HepG2 (cell line): ENCODE data around the gene LYPD4. TPM values are rescaled to one million over a fixed set of nuclear protein-coding genes. Genes with fewer than 3 reads are reported as not detected.

ENCODE experiments used
- BRD4 ChIP-seq: sonication (generic); formaldehyde crosslinking; IDR thresholded peaks from 2 replicates; pipeline ENCODE4 v1.4.0; 2020; ENCODE audit warnings: missing genetic modification reagents
- ERF ChIP-seq: IDR thresholded peaks from 2 replicates; pipeline ENCODE4 v1.6.1; 2018; ENCODE audit warnings: missing biosample characterization, missing genetic modification reagents
- ETV6 ChIP-seq: sonication (generic); formaldehyde crosslinking; conservative IDR thresholded peaks from 2 replicates; pipeline ENCODE4 v1.4.0; 2020; ENCODE audit warnings: missing genetic modification reagents
- GATAD2A ChIP-seq: IDR thresholded peaks from 2 replicates; pipeline ENCODE4 v1.6.1; 2016
- GZF1 ChIP-seq: sonication (generic); formaldehyde crosslinking; IDR thresholded peaks from 2 replicates; pipeline ENCODE4 v1.5.1; 2020; ENCODE audit warnings: mild to moderate bottlenecking, missing genetic modification reagents
- HMGXB4 ChIP-seq, 2 experiments: sonication (generic) in 1 of 2; formaldehyde crosslinking in 1 of 2; IDR thresholded peaks; 2 replicates each; pipeline versions ENCODE4 v1.4.0 to v1.6.1; 2018 to 2020; ENCODE audit warnings: missing genetic modification reagents in 2 of 2, borderline replicate concordance in 1 of 2, low read depth in 1 of 2, mild to moderate bottlenecking in 1 of 2, missing biosample characterization in 1 of 2
- IRF9 ChIP-seq: sonication (generic); formaldehyde crosslinking; IDR thresholded peaks from 2 replicates; pipeline ENCODE4 v1.8.0; 2022; ENCODE audit warnings: missing genetic modification reagents, mild to moderate bottlenecking, borderline replicate concordance
- PRPF4 ChIP-seq: fragments of 200-400 bp; formaldehyde crosslinking; IDR thresholded peaks from 2 replicates; pipeline ENCODE4 v1.6.1; 2016; ENCODE audit warnings: low read length, low read depth; ENCODE audit not compliant: poor library complexity, severe bottlenecking
- TBL1XR1 ChIP-seq: fragments of 150-350 bp; IDR thresholded peaks from 2 replicates; pipeline ENCODE4 v1.6.1; 2014; ENCODE audit warnings: borderline replicate concordance, low read length; ENCODE audit not compliant: partially characterized antibody
- TFDP2 ChIP-seq: sonication (generic); formaldehyde crosslinking; IDR thresholded peaks from 2 replicates; pipeline ENCODE4 v1.4.0; 2020; ENCODE audit warnings: missing genetic modification reagents
- TIGD3 ChIP-seq: sonication (generic); formaldehyde crosslinking; IDR thresholded peaks from 2 replicates; pipeline ENCODE4 v1.5.1; 2020; ENCODE audit warnings: mild to moderate bottlenecking, missing genetic modification reagents, borderline replicate concordance
- TOE1 ChIP-seq: sonication (generic); formaldehyde crosslinking; IDR thresholded peaks from 2 replicates; pipeline ENCODE4 v1.4.0; 2020; ENCODE audit warnings: mild to moderate bottlenecking, missing genetic modification reagents
- U2AF2 ChIP-seq: fragments of 200-400 bp; formaldehyde crosslinking; IDR thresholded peaks from 2 replicates; pipeline ENCODE4 v1.6.1; 2017; ENCODE audit warnings: low read depth, mild to moderate bottlenecking, low read length
- YY1 ChIP-seq: IDR thresholded peaks from 2 replicates; pipeline ENCODE4 v1.6.1; 2011; ENCODE audit warnings: low read length, low read depth, moderate library complexity, mild to moderate bottlenecking; ENCODE audit not compliant: insufficient read depth, insufficient replicate concordance
- ZFP90 ChIP-seq: sonication (generic); formaldehyde crosslinking; IDR thresholded peaks from 2 replicates; pipeline ENCODE4 v1.8.0; 2022; ENCODE audit warnings: missing genetic modification reagents, mild to moderate bottlenecking, inconsistent platforms, borderline replicate concordance
- ZNF160 ChIP-seq: sonication (generic); formaldehyde crosslinking; IDR thresholded peaks from 2 replicates; pipeline ENCODE4 v1.8.0; 2022; ENCODE audit warnings: mild to moderate bottlenecking, inconsistent platforms, missing genetic modification reagents
- ZNF24 ChIP-seq: fragments of 450-650 bp; IDR thresholded peaks from 2 replicates; pipeline ENCODE4 v1.6.1; 2017; ENCODE audit warnings: antibody characterized with exemption, mild to moderate bottlenecking
- ZNF331 ChIP-seq: sonication (generic); formaldehyde crosslinking; IDR thresholded peaks from 2 replicates; pipeline ENCODE4 v1.4.0; 2020; ENCODE audit warnings: missing genetic modification reagents
- ZNF333 ChIP-seq: sonication (generic); formaldehyde crosslinking; IDR thresholded peaks from 2 replicates; pipeline ENCODE4 v1.4.0; 2020; ENCODE audit warnings: mild to moderate bottlenecking, missing genetic modification reagents, borderline replicate concordance
- ZNF441 ChIP-seq: sonication (generic); formaldehyde crosslinking; IDR thresholded peaks from 2 replicates; pipeline ENCODE4 v1.7.0; 2021; ENCODE audit warnings: missing genetic modification reagents, borderline replicate concordance
- ZNF468 ChIP-seq: sonication (generic); formaldehyde crosslinking; IDR thresholded peaks from 2 replicates; pipeline ENCODE4 v1.8.0; 2022; ENCODE audit warnings: mild to moderate bottlenecking, moderate library complexity, missing genetic modification reagents
- ZNF605 ChIP-seq: sonication (generic); formaldehyde crosslinking; IDR thresholded peaks from 2 replicates; pipeline ENCODE4 v1.8.0; 2022; ENCODE audit warnings: mild to moderate bottlenecking, missing genetic modification reagents
- ZNF629 ChIP-seq: sonication (generic); formaldehyde crosslinking; conservative IDR thresholded peaks from 2 replicates; pipeline ENCODE4 v1.5.0; 2020; ENCODE audit warnings: missing genetic modification reagents
- ZNF776 ChIP-seq: sonication (generic); formaldehyde crosslinking; IDR thresholded peaks from 2 replicates; pipeline ENCODE4 v1.4.0; 2020; ENCODE audit warnings: mild to moderate bottlenecking, missing genetic modification reagents
- polyA plus RNA-seq, 8 experiments: library from polyadenylated mRNA; depleted of rRNA in 3 of 8; stranded (reverse) in 7 of 8; unstranded in 1 of 8; fragments of >200 nt; fragmentation: Illumina TruSeq in 4 of 8; extraction: Trizol in 4 of 8; gene quantifications; 2 replicates each; pipeline versions ENCODE4 v1.2.1 to v1.2.3, GENCODE V29; 2011 to 2016; ENCODE audit warnings: low read depth in 4 of 8, missing spikeins in 1 of 8, mixed read lengths in 1 of 8; ENCODE audit not compliant: insufficient read depth in 1 of 8
- total RNA-seq, 5 experiments: library from RNA; depleted of rRNA; stranded (reverse); fragments of >200 nt; fragmentation: Illumina TruSeq; extraction: Trizol; gene quantifications; 2 replicates each; pipeline ENCODE4 v1.2.3, GENCODE V29; 2016; ENCODE audit warnings: low read depth in 1 of 5

Gene LYPD4
- total and polyA plus RNA-seq, 2 of the 13 experiments (the other 11 are each of a cell fraction or from before 2014, with no cell fraction given), result not detected

GRCh38 chr19:41883821-41884733 is 39.6 kb upstream of the LYPD4 start (continued):
- TF ChIP-seq TFDP2 (CRISPR knock-in tag) (peak; percentile 53; the same call in 1 of the 2 replicates), ZNF24 (peak; percentile 83), YY1 (peak; percentile 87), ZFP90 (CRISPR knock-in tag) (0 out of 2 replicates have a peak, but pooled peaks have one; percentile 27), ZNF160 (CRISPR knock-in tag) (0 out of 2 replicates have a peak, but pooled peaks have one; percentile 30), ZNF776 (CRISPR knock-in tag) (peak; percentile 55), ZNF441 (CRISPR knock-in tag) (no peak), TBL1XR1 (no peak), TIGD3 (0 out of 2 replicates have a peak, but pooled peaks have one; percentile 31), ZNF333 (CRISPR knock-in tag) (no peak), ZNF468 (no peak), ZNF629 (CRISPR knock-in tag) (peak; percentile 99), PRPF4 (no peak), ETV6 (CRISPR knock-in tag) (peak; percentile 94), TOE1 (CRISPR knock-in tag) (peak; percentile 53; the same call in 1 of the 2 replicates), BRD4 (0 out of 2 replicates have a peak, but pooled peaks have one; percentile 32), GATAD2A (peak; percentile 57; the same call in 1 of the 2 replicates), ZNF605 (peak; percentile 88), HMGXB4 (CRISPR knock-in tag; IDR thresholded peaks at IDR 0.05; ENCODE audit: borderline replicate concordance in 1 of 2, low read depth in 1 of 2) (peak in 1 of 2 experiments; percentile 71; a peak in 1 of 4 replicates), IRF9 (CRISPR knock-in tag) (peak; percentile 36; the same call in 1 of the 2 replicates), GZF1 (CRISPR knock-in tag) (peak; percentile 24; the same call in 1 of the 2 replicates), U2AF2 (no peak), ERF (CRISPR knock-in tag) (peak; percentile 81), ZNF331 (peak; percentile 89)
